HepG2 (cell line): Measurements from ENCODE around the gene MMAA. TPM values are rescaled to one million over a fixed set of nuclear protein-coding genes. Genes with fewer than 3 reads are reported as not detected.

ENCODE experiments used
- CBX2 ChIP-seq, 2 experiments: fragments of 200-600 bp in 1 of 2; sonication (generic); formaldehyde crosslinking in 1 of 2; IDR thresholded peaks; 2 replicates each; pipeline versions ENCODE4 v1.7.0 to v1.8.1; 2018 to 2022; ENCODE audit warnings: low read depth in 2 of 2, low read length in 1 of 2, mild to moderate bottlenecking in 1 of 2, missing genetic modification reagents in 1 of 2
- CCAR2 ChIP-seq: fragments of 200-400 bp; formaldehyde crosslinking; optimal IDR thresholded peaks from 2 replicates; pipeline ENCODE3; 2018; ENCODE audit warnings: low read depth, mild to moderate bottlenecking, low read length, moderate library complexity
- E2F5 ChIP-seq: sonication (generic); formaldehyde crosslinking; conservative IDR thresholded peaks from 2 replicates; pipeline ENCODE4 v1.4.0; 2020; ENCODE audit warnings: missing genetic modification reagents
- ELF1 ChIP-seq: sonication (generic); formaldehyde crosslinking; IDR thresholded peaks from 2 replicates; pipeline ENCODE4 v1.4.0; 2020; ENCODE audit warnings: missing genetic modification reagents
- ETS1 ChIP-seq: sonication (generic); formaldehyde crosslinking; IDR thresholded peaks from 2 replicates; pipeline ENCODE4 v1.4.0; 2020; ENCODE audit warnings: missing genetic modification reagents
- HOXA5 ChIP-seq: sonication (generic); formaldehyde crosslinking; IDR thresholded peaks from 2 replicates; pipeline ENCODE4 v1.4.0; 2020; ENCODE audit warnings: missing genetic modification reagents
- IRF9 ChIP-seq: sonication (generic); formaldehyde crosslinking; IDR thresholded peaks from 2 replicates; pipeline ENCODE4 v1.8.0; 2022; ENCODE audit warnings: missing genetic modification reagents, mild to moderate bottlenecking, borderline replicate concordance
- MEF2D ChIP-seq: sonication (generic); formaldehyde crosslinking; IDR thresholded peaks from 2 replicates; pipeline ENCODE4 v1.5.1; 2020; ENCODE audit warnings: mild to moderate bottlenecking, missing genetic modification reagents
- MIER3 ChIP-seq: IDR thresholded peaks from 2 replicates; pipeline ENCODE4 v1.6.1; 2016; ENCODE audit warnings: missing compliant biosample characterization, borderline replicate concordance
- MYNN ChIP-seq: sonication (generic); formaldehyde crosslinking; IDR thresholded peaks from 2 replicates; pipeline ENCODE4 v1.4.0; 2020; ENCODE audit warnings: mild to moderate bottlenecking, low read depth, missing genetic modification reagents
- NR1H2 ChIP-seq: sonication (generic); formaldehyde crosslinking; IDR thresholded peaks from 2 replicates; pipeline ENCODE4 v1.8.1; 2022; ENCODE audit warnings: low read depth, missing genetic modification reagents, borderline replicate concordance
- PHF21A ChIP-seq: sonication (generic); formaldehyde crosslinking; IDR thresholded peaks from 2 replicates; pipeline ENCODE4 v1.5.0; 2020; ENCODE audit warnings: mild to moderate bottlenecking, missing genetic modification reagents
- RAD51 ChIP-seq: fragments of 450-650 bp; IDR thresholded peaks from 2 replicates; pipeline ENCODE4 v1.6.1; 2016; ENCODE audit warnings: borderline replicate concordance
- RCOR2 ChIP-seq: IDR thresholded peaks from 2 replicates; pipeline ENCODE4 v1.6.1; 2016; ENCODE audit warnings: missing biosample characterization, missing genetic modification reagents
- SIX4 ChIP-seq: sonication (generic); formaldehyde crosslinking; IDR thresholded peaks from 2 replicates; pipeline ENCODE4 v1.4.0; 2020; ENCODE audit warnings: missing genetic modification reagents
- TBP ChIP-seq: sonication (generic); formaldehyde crosslinking; IDR thresholded peaks from 2 replicates; pipeline ENCODE4 v1.5.0; 2020; ENCODE audit warnings: missing genetic modification reagents
- TCF7 ChIP-seq: sonication (generic); IDR thresholded peaks from 2 replicates; pipeline ENCODE4 v1.6.1; 2016; ENCODE audit warnings: antibody characterized with exemption, low read depth
- TCF7L2 ChIP-seq: IDR thresholded peaks from 2 replicates; pipeline ENCODE4 v1.6.1; 2011; ENCODE audit warnings: mild to moderate bottlenecking, low read depth, low read length, moderate library complexity
- TFAP4 ChIP-seq: sonication (generic); IDR thresholded peaks from 2 replicates; pipeline ENCODE4 v1.6.1; 2016; ENCODE audit warnings: low read depth, borderline replicate concordance
- ZBTB21 ChIP-seq: sonication (generic); formaldehyde crosslinking; IDR thresholded peaks from 2 replicates; pipeline ENCODE4 v1.4.0; 2020; ENCODE audit warnings: missing genetic modification reagents
- ZBTB42 ChIP-seq: sonication (generic); formaldehyde crosslinking; IDR thresholded peaks from 2 replicates; pipeline ENCODE4 v1.5.0; 2020; ENCODE audit warnings: mild to moderate bottlenecking, missing genetic modification reagents
- ZFP82 ChIP-seq: sonication (generic); formaldehyde crosslinking; IDR thresholded peaks from 2 replicates; pipeline ENCODE4 v1.5.1; 2020; ENCODE audit warnings: mild to moderate bottlenecking, missing genetic modification reagents, borderline replicate concordance
- ZNF317 ChIP-seq: sonication (generic); formaldehyde crosslinking; IDR thresholded peaks from 2 replicates; pipeline ENCODE4 v1.5.0; 2020; ENCODE audit warnings: mild to moderate bottlenecking, missing genetic modification reagents
- ZNF33A ChIP-seq: sonication (generic); formaldehyde crosslinking; IDR thresholded peaks from 2 replicates; pipeline ENCODE4 v1.5.1; 2020; ENCODE audit warnings: missing genetic modification reagents, mild to moderate bottlenecking, moderate library complexity, borderline replicate concordance
- ZNF441 ChIP-seq: sonication (generic); formaldehyde crosslinking; IDR thresholded peaks from 2 replicates; pipeline ENCODE4 v1.7.0; 2021; ENCODE audit warnings: missing genetic modification reagents, borderline replicate concordance
- polyA plus RNA-seq, 8 experiments: library from polyadenylated mRNA; depleted of rRNA in 3 of 8; stranded (reverse) in 7 of 8; unstranded in 1 of 8; fragments of >200 nt; fragmentation: Illumina TruSeq in 4 of 8; extraction: Trizol in 4 of 8; gene quantifications; 2 replicates each; pipeline versions ENCODE4 v1.2.1 to v1.2.3, GENCODE V29; 2011 to 2016; ENCODE audit warnings: low read depth in 4 of 8, missing spikeins in 1 of 8, mixed read lengths in 1 of 8; ENCODE audit not compliant: insufficient read depth in 1 of 8
- total RNA-seq, 5 experiments: library from RNA; depleted of rRNA; stranded (reverse); fragments of >200 nt; fragmentation: Illumina TruSeq; extraction: Trizol; gene quantifications; 2 replicates each; pipeline ENCODE4 v1.2.3, GENCODE V29; 2016; ENCODE audit warnings: low read depth in 1 of 5

MMAA gene
- total and polyA plus RNA-seq, 2 of the 13 experiments (the other 11 are each of a cell fraction or from before 2014, with no cell fraction given): 1.3 to 2.8 TPM

- TF ChIP-seq IRF9 (CRISPR knock-in tag) (peak; percentile 92), MEF2D (CRISPR knock-in tag) (no peak; the same call in none of the 2 replicates), ZNF441 (CRISPR knock-in tag) (peak; percentile 17; the same call in 1 of the 2 replicates), TBP (CRISPR knock-in tag) (no peak), TCF7L2 (no peak), CBX2 (IDR thresholded peaks at IDR 0.05; ENCODE audit: low read depth, low read length) (no peak), CBX2 (CRISPR knock-in tag; IDR thresholded peaks at IDR 0.05; ENCODE audit: low read depth) (peak; percentile 86; the same call in 1 of the 2 replicates), CCAR2 (no peak), TCF7 (no peak), MIER3 (CRISPR knock-in tag) (no peak), TFAP4 (peak; percentile 51; the same call in 1 of the 2 replicates), MYNN (CRISPR knock-in tag) (no peak), ZNF317 (CRISPR knock-in tag) (no peak; the same call in 1 of the 2 replicates), HOXA5 (peak; percentile 27; the same call in 1 of the 2 replicates), ELF1 (peak; percentile 82), RAD51 (no peak), NR1H2 (CRISPR knock-in tag) (0 out of 2 replicates have a peak, but pooled peaks have one; percentile 57), ZBTB42 (CRISPR knock-in tag) (peak; percentile 85; the same call in 1 of the 2 replicates), ZFP82 (CRISPR knock-in tag) (peak; percentile 88), SIX4 (CRISPR knock-in tag) (no peak; the same call in 1 of the 2 replicates), E2F5 (no peak; the same call in 1 of the 2 replicates), ZNF33A (CRISPR knock-in tag) (no peak), ZBTB21 (no peak), PHF21A (CRISPR knock-in tag) (peak; percentile 68), ETS1 (CRISPR knock-in tag) (no peak), RCOR2 (CRISPR knock-in tag) (peak; percentile 60; the same call in 1 of the 2 replicates)
Measured at GRCh38 chr4:145618932-145619638, at the start of gene MMAA (continued).
